Measurements from ENCODE around the gene ANO8. TPM values are rescaled to one million over a fixed set of nuclear protein-coding genes. Genes with fewer than 3 reads are reported as not detected.
A peak's percentile ranks its signal among the peaks of the same experiment; 100 is the strongest.

Gene ANO8
- total and polyA plus RNA-seq, 2 of the 13 experiments (the other 11 are each of a cell fraction or from before 2014, with no cell fraction given), result 1.8 to 3.5 TPM

GRCh38 chr19:17334414-17335409 lies at the start of gene ANO8 (continued):
- TF ChIP-seq AGO1 (IDR thresholded peaks at IDR 0.05; ENCODE audit: low read depth, low read length, poor library complexity, severe bottlenecking) (no peak), MED13 (CRISPR knock-in tag; IDR thresholded peaks at IDR 0.05) (no peak), ELF1 (CRISPR knock-in tag; IDR thresholded peaks at IDR 0.05) (peak; percentile 30; the same call in 1 of the 2 replicates), YEATS4 (CRISPR knock-in tag; IDR thresholded peaks at IDR 0.05; ENCODE audit: borderline replicate concordance) (peak; percentile 88; the same call in 1 of the 2 replicates), NR2F6 (IDR thresholded peaks at IDR 0.05) (no peak), NR2F6 (CRISPR knock-in tag; IDR thresholded peaks at IDR 0.05) (peak; percentile 49; the same call in 1 of the 2 replicates), FOXA3 (CRISPR knock-in tag; IDR thresholded peaks at IDR 0.05) (peak; percentile 9; the same call in 1 of the 2 replicates), CENPT (CRISPR knock-in tag; IDR thresholded peaks at IDR 0.05; ENCODE audit: low read depth) (no peak), ZNF3 (CRISPR knock-in tag; IDR thresholded peaks at IDR 0.05) (no peak), HBP1 (CRISPR knock-in tag; IDR thresholded peaks at IDR 0.05; ENCODE audit: low read depth) (no peak), MXI1 (IDR thresholded peaks at IDR 0.05; ENCODE audit: borderline replicate concordance, low read depth, low read length) (peak; percentile 52; the same call in 1 of the 3 replicates), NFAT5 (CRISPR knock-in tag; IDR thresholded peaks at IDR 0.05) (peak; percentile 79; the same call in 1 of the 2 replicates), ZNF143 (CRISPR knock-in tag; IDR thresholded peaks at IDR 0.05) (no peak), ZBTB14 (CRISPR knock-in tag; IDR thresholded peaks at IDR 0.05) (peak; percentile 55), ZNF776 (CRISPR knock-in tag; IDR thresholded peaks at IDR 0.05) (peak; percentile 71), YEATS2 (CRISPR knock-in tag; IDR thresholded peaks at IDR 0.05; ENCODE audit: borderline replicate concordance) (no peak), NR2F1 (CRISPR knock-in tag; IDR thresholded peaks at IDR 0.05) (0 out of 4 replicates have a peak, but pooled peaks of 1 of the 2 experiments have one; percentile 20), AGO2 (optimal IDR thresholded peaks at IDR 0.05; ENCODE audit: low read depth, low read length) (peak; percentile 69)
